Activated CD4-positive, alpha-beta T cell treated with anti-CD3 and anti-CD28 coated beads, Interleukin-2, amount 10 ng/mL, durations not matched to agents 24 days and 14 days (primary cell): ENCODE data around the gene CFAP57. TPM values are rescaled to one million over a fixed set of nuclear protein-coding genes. Genes with fewer than 3 reads are reported as not detected.
"Not testable (repeated sequence)": the region's sequence is repeated elsewhere in the genome, so short reads cannot be mapped to it uniquely, and the experiment has no call there.

Experiments
- DNase-seq: peaks from one replicate; pipeline ENCODE4 v3.0.0; 2022
- H3K27ac Mint-ChIP-seq: one replicate; pipeline ENCODE4 v1.8.0; 2022; ENCODE audit warnings: mild to moderate bottlenecking, mixed read lengths
- H3K27me3 Mint-ChIP-seq: one replicate; pipeline ENCODE4 v1.8.0; 2022; ENCODE audit warnings: mixed read lengths
- H3K36me3 Mint-ChIP-seq: one replicate; pipeline ENCODE4 v1.8.0; 2022; ENCODE audit warnings: low read depth, mild to moderate bottlenecking, mixed read lengths
- H3K4me1 Mint-ChIP-seq: one replicate; pipeline ENCODE4 v1.8.0; 2021; ENCODE audit warnings: mixed read lengths
- H3K4me3 Mint-ChIP-seq: one replicate; pipeline ENCODE4 v1.8.0; 2022; ENCODE audit warnings: mild to moderate bottlenecking, moderate library complexity, mixed read lengths
- H3K9me3 Mint-ChIP-seq: one replicate; pipeline ENCODE4 v1.8.0; 2021; ENCODE audit warnings: mixed read lengths
- intact Hi-C: fragments of 100-400 bp; cut with micrococcal nuclease; formaldehyde crosslinking; loops from one replicate; pipeline ENCODE4 v1.15.1; 2023
- total RNA-seq: library from RNA; stranded (reverse); gene quantifications from 2 replicates; pipeline ENCODE4 v1.2.3, GENCODE V29; 2022

CFAP57 gene
- total RNA-seq, 1 donor from 2014 or later: 0.40 TPM

DNA sequence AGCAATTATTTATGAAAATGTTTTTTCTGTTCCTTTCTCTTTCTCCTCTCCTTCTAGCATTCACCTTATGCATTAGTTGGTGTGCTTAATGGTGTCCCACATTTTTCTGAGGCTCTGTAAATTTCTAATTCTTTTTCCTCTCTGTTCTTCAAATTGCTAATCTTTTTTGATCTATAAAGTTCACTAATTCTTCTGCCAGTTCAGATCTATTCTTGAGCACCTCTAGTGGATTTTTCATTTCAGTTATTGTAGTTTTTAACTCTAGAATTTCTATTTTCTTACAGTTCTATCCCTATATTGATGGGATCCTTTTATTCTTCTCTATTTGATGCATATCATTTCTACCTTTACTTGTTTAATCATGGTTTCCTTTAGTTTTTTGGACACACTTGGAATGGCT, 22.4 kb downstream of the CFAP57 start:
- Mint-ChIP-seq H3K4me1 (no peaks in the 10 kb centered on the region), H3K4me3 (no peak overlapping the region), H3K27ac (no peak overlapping the region), H3K36me3 (no peaks in the 10 kb centered on the region), H3K27me3 (peaks cover 17% of the 10 kb centered on the region), H3K9me3 (peaks cover 5% of the 10 kb centered on the region)
- no peak for DNase-seq
- intact Hi-C loops: no loop called here

- no peaks in the 10 kb centered on the region for H3K36me3 Mint-ChIP-seq
- DNase-seq: no peak
- peaks cover 11% of the 10 kb centered on the region for H3K27me3 Mint-ChIP-seq
- intact Hi-C loops: no loop called here
- no peak overlapping the region for H3K4me3 Mint-ChIP-seq
- no peaks in the 10 kb centered on the region for H3K4me1 Mint-ChIP-seq
- peaks cover 5% of the 10 kb centered on the region for H3K9me3 Mint-ChIP-seq
- H3K27ac Mint-ChIP-seq: no peak overlapping the region
Measured at GRCh38 chr1:43197343-43198127, 25.4 kb downstream of the CFAP57 start.

DNA sequence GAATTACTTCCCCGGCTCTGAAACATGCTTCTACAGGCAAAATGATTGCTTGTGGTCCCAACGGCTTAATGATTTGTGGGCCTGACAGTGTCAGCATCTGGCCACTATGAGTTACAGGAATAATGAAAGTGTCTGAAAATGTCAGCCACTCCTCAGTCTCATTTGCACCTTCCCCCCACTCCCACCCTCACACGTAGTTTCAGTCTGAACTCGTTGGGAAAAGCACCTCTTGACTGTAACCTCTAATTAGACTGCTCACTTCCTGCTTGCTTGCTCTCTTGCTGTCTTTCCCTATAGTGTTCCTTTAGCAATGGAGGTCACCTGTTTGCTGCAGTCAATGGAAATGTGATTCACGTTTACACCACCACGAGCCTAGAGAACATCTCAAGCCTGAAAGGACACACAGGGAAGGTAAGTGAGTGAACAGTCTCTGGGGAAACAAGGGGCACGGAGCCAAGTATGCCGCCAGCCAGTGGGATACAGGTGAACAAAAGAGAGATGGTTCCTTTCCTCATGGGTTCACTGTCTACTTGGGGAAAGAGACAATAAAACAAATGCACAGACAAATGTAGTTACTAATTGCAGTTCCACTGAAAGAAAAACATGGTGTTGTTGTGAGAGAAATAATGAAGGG, 27.1 kb downstream of the CFAP57 start:
- Mint-ChIP-seq H3K36me3 (no peaks in the 10 kb centered on the region), H3K4me3 (no peak overlapping the region), H3K27me3 (peaks cover 11% of the 10 kb centered on the region), H3K4me1 (no peaks in the 10 kb centered on the region), H3K27ac (no peak overlapping the region), H3K9me3 (peaks cover 10% of the 10 kb centered on the region)
- peak; percentile 25 for DNase-seq
- intact Hi-C loops: no loop called here

GRCh38 chr1:43203859-43204258, 31.7 kb downstream of the CFAP57 start:
- no peak overlapping the region for H3K4me3 Mint-ChIP-seq
- no peaks in the 10 kb centered on the region for H3K36me3 Mint-ChIP-seq
- H3K9me3 Mint-ChIP-seq: peaks cover 7% of the 10 kb centered on the region
- H3K27ac Mint-ChIP-seq: no peak overlapping the region
- H3K4me1 Mint-ChIP-seq: no peaks in the 10 kb centered on the region
- no peaks in the 10 kb centered on the region for H3K27me3 Mint-ChIP-seq
- intact Hi-C loops: no loop called here
- no peak for DNase-seq

GRCh38 chr1:43204394-43204793, 32.3 kb downstream of the CFAP57 start:
- Mint-ChIP-seq H3K4me1 (no peaks in the 10 kb centered on the region), H3K4me3 (no peak overlapping the region), H3K27ac (no peak overlapping the region), H3K36me3 (no peaks in the 10 kb centered on the region), H3K9me3 (peaks cover 7% of the 10 kb centered on the region), H3K27me3 (no peaks in the 10 kb centered on the region)
- DNase-seq: no peak
- intact Hi-C loops: no loop called here

DNA sequence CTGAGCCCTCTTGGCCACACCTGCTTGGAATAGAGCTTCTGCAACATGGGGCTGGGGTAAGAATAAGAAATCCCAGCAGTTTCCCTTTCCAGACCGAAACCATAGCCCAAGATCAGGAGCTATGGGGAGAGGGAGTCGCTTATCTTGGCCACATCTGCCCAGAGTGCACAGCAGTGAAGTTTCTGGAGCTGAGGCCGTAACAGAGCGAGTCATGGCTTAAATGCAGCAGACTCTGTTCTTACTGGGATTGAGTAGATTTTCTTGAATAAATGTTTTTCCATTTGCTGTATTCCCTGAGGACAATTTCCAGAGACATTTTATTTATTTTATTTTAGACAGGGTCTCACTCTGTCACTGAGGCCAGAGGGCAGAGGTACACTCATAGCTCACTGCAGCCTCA, 33.5 kb downstream of the CFAP57 start:
- H3K27ac Mint-ChIP-seq: no peak overlapping the region
- peaks cover 5% of the 10 kb centered on the region for H3K27me3 Mint-ChIP-seq
- no peaks in the 10 kb centered on the region for H3K36me3 Mint-ChIP-seq
- H3K4me1 Mint-ChIP-seq: no peaks in the 10 kb centered on the region
- peaks cover 7% of the 10 kb centered on the region for H3K9me3 Mint-ChIP-seq
- DNase-seq: no peak
- intact Hi-C loops: no loop called here
- no peak overlapping the region for H3K4me3 Mint-ChIP-seq

DNA sequence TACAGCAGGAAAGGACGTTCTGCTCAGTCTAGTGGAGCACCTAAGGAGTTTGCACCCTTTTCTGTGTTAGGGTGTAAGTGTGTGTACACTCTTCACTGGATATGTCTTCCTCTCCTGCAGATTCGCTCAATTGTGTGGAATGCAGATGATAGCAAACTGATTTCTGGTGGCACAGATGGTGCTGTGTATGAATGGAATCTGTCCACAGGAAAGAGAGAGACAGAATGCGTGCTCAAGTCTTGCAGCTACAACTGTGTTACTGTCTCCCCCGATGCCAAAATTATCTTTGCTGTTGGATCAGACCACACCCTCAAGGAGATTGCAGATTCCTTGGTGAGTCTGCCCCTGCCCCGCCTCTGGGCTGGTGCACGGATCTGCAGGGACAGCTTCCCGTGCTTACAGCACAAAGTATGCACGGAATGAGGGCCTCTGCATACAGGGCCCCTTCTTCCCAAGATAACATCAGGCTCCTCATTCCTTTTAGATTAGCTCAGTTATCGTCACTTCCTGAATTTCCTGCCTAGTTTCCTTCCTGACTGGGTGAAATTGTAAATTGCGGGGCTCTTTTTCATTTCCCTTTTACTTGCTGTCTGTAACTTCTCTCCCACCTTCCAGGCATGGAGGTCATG, 34.6 kb downstream of the CFAP57 start:
- no peak overlapping the region for H3K27ac Mint-ChIP-seq
- H3K4me1 Mint-ChIP-seq: no peaks in the 10 kb centered on the region
- intact Hi-C loops: no loop called here
- H3K4me3 Mint-ChIP-seq: no peak overlapping the region
- H3K9me3 Mint-ChIP-seq: peaks cover 7% of the 10 kb centered on the region
- H3K36me3 Mint-ChIP-seq: no peaks in the 10 kb centered on the region
- no peak for DNase-seq
- peaks cover 5% of the 10 kb centered on the region for H3K27me3 Mint-ChIP-seq

GRCh38 chr1:43207229-43207853, 35.2 kb downstream of the CFAP57 start:
- Mint-ChIP-seq H3K9me3 (peaks cover 7% of the 10 kb centered on the region), H3K36me3 (no peaks in the 10 kb centered on the region), H3K4me1 (no peaks in the 10 kb centered on the region), H3K27me3 (peaks cover 5% of the 10 kb centered on the region), H3K4me3 (no peak overlapping the region), H3K27ac (no peak overlapping the region)
- peak; percentile 33 for DNase-seq
- intact Hi-C loops: no loop called here

DNA sequence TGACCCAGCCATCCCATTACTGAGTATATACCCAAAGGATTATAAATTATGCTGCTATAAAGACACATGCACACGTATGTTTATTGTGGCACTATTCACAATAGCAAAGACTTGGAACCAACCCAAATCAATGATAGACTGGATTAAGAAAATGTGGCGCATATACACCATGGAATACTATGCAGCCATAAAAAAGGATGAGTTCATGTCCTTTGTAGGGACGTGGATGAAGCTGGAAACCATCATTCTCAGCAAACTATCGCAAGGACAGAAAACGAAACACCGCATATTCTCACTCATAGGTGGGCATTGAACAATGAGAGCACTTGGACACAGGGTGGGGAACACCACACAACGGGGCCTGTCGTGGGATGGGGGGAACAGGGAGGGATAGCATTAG, 36.1 kb downstream of the CFAP57 start:
- intact Hi-C loops, H3K27ac Mint-ChIP-seq: not testable (repeated sequence)

GRCh38 chr1:43214501-43215444, 42.6 kb downstream of the CFAP57 start:
- DNase-seq: no peak
- Mint-ChIP-seq H3K36me3 (no peaks in the 10 kb centered on the region), H3K27me3 (peaks cover 23% of the 10 kb centered on the region), H3K4me3 (no peak overlapping the region), H3K4me1 (no peaks in the 10 kb centered on the region), H3K27ac (no peak overlapping the region), H3K9me3 (no peaks in the 10 kb centered on the region)
- intact Hi-C loops: no loop called here

More for the DNA sequence above, 36.1 kb downstream of the CFAP57 start:
- not testable (repeated sequence) for DNase-seq, H3K27me3 Mint-ChIP-seq, H3K4me3 Mint-ChIP-seq, H3K9me3 Mint-ChIP-seq, H3K36me3 Mint-ChIP-seq, H3K4me1 Mint-ChIP-seq

DNA sequence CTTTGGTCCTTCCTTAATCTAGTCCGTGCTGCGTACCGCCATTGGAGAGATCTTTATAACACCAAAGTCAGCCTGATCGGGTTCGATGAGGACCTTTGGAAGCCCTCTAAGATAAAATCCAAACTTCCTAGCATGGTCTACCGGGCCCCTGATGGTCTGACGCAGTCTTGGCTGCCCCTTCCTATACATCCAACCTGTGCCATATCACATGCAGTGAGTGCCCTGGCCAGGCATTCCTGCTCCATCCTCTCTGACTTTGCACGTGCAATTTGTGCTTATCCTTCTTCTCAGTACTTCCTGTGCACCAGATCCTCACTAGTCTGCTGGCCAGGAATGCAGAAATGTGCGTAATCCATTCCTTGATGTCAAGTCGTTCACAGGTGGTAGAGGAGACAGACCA, 45.6 kb downstream of the CFAP57 start:
- no peaks in the 10 kb centered on the region for H3K36me3 Mint-ChIP-seq
- no peaks in the 10 kb centered on the region for H3K9me3 Mint-ChIP-seq
- H3K27ac Mint-ChIP-seq: no peak overlapping the region
- H3K4me1 Mint-ChIP-seq: peaks cover 1% of the 10 kb centered on the region
- intact Hi-C loops: no loop called here
- H3K4me3 Mint-ChIP-seq: no peak overlapping the region
- peaks cover 18% of the 10 kb centered on the region for H3K27me3 Mint-ChIP-seq
- DNase-seq: no peak

GRCh38 chr1:43220905-43221778, 49.0 kb downstream of the CFAP57 start:
- DNase-seq: no peak
- H3K4me1 Mint-ChIP-seq: peaks cover 1% of the 10 kb centered on the region
- no peaks in the 10 kb centered on the region for H3K36me3 Mint-ChIP-seq
- H3K27ac Mint-ChIP-seq: no peak overlapping the region
- peaks cover 5% of the 10 kb centered on the region for H3K27me3 Mint-ChIP-seq
- intact Hi-C loops: no loop called here
- no peaks in the 10 kb centered on the region for H3K9me3 Mint-ChIP-seq
- no peak overlapping the region for H3K4me3 Mint-ChIP-seq
